ENCODE data around the gene CENPF. TPM values are rescaled to one million over a fixed set of nuclear protein-coding genes. Genes with fewer than 3 reads are reported as not detected.

The CENPF gene
- total RNA-seq, 1 donor from 2014 or later: 1.4 TPM

DNA sequence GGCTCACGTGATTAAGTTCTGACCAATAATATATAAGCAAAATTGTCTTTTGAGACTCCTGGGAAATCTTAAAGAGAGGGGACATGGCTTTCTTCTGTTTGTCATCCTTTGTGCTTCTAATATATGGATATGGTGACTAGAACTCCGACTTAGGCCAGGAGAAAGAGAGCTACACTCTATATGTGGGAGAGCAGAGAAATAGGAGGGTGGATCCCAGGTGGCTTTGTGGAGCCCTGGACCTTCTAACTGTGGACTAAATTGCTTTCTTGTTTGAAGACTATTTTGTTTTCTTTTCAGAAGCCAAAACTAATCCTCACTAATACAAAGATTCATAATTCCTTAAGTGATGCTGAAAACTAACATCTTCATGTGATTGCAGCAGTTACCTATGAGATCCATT lies 75.0 kb downstream of the CENPF start:
- DNase-seq (no peak), ATAC-seq (ENCODE audit: poor library complexity) (no peak)
- intact Hi-C loops (cut with DNase I): no loop called here

DNA sequence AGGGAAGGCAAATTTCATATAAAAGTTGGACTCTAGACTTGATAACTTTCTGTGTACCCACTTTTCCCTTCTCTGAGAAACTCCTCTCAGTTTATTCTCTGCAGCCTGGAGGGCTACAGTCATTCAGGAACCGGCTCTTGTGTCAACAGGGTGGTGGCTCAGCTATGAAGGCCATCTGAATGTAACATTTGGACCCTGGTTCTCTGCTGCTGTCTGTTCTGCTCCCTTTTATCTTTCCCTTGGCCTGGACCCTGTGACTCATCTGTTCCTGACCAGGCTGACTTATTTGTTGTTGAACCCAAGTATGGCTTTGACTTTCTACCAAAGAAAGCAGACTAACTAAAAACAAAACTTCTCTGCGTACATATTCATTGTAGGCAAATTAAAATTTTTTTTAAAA lies 75.4 kb downstream of the CENPF start:
- ATAC-seq (ENCODE audit: poor library complexity) (no peak), DNase-seq (no peak)
- intact Hi-C loops (cut with DNase I): no loop called here

DNA sequence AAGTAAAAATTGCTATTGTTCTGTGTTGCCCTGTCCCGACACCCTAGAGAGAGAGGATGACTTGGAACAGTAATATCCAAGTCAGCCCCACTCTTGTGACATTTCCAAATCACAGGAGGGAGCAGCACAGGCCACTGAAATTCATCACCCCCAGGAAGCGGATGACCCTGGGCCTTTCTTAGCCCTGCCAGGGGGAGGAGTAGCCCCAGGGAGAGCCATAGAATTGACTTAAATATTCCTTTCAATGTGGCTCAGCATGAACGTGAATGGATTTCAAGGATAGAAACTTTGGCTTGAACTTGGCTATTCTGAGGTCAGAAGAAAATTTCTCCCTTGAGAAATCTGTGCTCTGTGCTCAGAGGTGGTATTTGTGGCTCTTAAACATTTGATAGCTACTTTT lies 80.6 kb downstream of the CENPF start:
- DNase-seq (no peak), ATAC-seq (ENCODE audit: poor library complexity) (no peak)
- intact Hi-C loops (cut with DNase I): no loop called here

DNA sequence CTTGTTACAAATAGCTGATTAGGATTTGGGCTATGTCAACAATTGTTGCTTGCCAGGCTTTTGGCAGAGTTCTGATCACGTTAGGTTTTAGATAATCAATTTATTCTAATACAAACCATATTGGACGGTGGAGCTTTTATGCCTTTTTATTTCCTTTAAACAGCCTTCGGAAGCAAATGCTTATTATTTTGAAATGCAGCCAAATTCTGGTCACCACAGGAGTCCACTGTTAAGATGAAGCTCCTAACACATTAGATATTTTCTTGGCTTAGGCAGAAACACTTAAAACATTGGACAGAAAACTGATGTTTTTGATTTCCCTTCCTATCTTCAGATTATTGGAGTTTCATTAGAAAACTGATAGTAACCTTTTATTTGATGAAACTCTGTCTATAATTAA lies 82.9 kb downstream of the CENPF start:
- DNase-seq: no peak
- intact Hi-C loops (cut with DNase I): no loop called here
- no peak for ATAC-seq (ENCODE audit: poor library complexity)

DNA sequence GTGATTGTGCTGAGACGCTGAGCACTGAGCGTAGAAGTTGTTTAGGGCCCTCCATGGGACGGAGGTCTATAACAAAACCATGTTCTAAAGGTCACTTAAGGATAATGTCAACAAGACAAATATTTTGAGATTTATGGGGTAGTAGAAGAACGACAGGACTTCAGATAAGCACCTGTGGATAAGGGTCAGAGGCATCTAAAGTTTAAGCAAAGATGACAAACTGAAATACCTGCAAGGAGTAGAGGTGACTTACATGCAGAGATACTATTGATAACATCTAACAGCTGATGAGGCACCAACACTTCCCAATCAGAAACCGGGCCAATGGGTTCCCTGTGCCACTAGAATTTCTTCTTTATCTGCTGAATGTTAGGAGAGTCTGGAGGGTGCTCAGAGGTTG lies 83.5 kb downstream of the CENPF start:
- DNase-seq: no peak
- intact Hi-C loops (cut with DNase I): no loop called here
- ATAC-seq (ENCODE audit: poor library complexity): no peak

DNA sequence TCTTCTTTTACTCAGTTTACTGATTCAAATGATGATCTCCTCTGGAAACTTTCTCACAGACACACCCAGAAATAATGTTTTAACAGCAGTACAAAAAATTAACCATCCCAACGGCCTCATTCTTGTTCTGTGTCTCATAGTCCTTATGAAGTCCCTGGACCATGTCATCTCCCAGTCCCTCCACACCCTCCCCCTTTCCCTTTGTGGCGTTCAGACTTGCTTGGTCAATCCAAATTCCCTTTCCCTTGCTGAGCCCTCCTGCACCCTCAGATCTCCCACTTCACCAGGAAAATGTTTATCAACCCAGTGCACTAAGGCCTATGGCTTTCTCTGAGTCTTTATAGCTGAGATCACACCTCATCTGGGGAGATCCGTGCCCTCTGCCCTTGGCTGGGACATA lies 85.9 kb downstream of the CENPF start:
- intact Hi-C loops (cut with DNase I): no loop called here
- no peak for DNase-seq
- ATAC-seq (ENCODE audit: poor library complexity): no peak

DNA sequence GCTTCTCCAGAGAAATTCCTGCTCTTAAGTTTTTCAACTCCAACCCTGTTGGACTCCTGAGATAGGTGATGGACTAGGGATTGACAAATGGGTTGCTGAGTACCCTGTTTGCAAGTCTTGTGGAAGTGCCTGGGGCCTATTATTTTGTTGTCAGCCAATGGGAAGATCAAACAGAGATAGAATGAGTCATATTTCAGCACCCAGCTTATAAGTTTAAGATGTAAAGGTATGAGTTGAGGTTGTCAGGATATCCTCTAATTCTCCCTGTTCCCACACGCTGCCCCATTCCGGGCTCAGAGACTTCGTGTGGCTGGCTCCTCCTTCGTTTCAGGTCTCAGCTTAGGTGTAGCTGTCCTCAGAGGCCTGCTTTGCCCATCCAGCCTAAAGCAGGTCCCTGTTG lies 91.8 kb downstream of the CENPF start:
- intact Hi-C loops (cut with DNase I): no loop called here
- no peak for ATAC-seq (ENCODE audit: poor library complexity)

DNA sequence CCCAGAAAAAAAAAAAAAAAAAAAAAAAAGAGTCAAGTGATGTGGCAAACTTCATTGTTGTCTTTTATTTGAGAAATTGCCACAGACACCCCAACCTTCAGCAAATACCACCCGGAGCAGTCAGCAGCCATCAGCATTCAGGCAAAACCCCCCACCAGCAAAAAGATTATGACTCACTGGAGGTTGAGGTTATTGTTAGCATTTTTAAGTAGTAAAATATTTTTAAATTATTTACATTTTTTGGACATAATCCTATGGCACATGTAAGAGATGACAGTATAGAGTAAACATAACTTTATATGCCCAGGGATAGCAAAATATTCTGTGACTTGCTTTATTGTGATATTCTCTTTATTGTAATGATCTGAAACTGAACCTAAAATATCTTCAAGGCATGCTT lies 95.6 kb downstream of the CENPF start:
- ATAC-seq (ENCODE audit: poor library complexity): no peak
- intact Hi-C loops (cut with DNase I): no loop called here
- no peak for DNase-seq

More for the DNA sequence above, 91.8 kb downstream of the CENPF start:
- no peak for DNase-seq

DNA sequence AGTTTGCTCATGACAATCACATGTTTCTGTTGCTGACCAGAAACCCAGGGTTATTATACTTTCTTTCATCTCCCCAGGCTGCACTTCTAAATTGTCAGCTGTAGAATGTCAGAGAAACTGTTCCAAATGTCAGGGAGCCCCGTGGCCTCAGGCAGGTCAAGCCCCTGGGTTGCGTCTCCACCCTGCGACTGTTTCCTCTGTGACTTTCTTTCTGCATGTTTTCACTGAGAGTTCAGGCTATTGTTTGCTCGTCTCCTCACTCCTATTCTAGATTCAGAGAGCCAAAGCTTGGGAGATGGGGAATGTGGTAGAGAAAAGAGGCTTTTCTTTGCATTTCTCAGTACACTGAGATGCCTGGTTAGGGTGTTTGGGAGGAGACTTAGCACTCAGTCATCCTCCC lies 97.4 kb downstream of the CENPF start:
- intact Hi-C loops (cut with DNase I): no loop called here
- DNase-seq (no peak), ATAC-seq (ENCODE audit: poor library complexity) (no peak)

DNA sequence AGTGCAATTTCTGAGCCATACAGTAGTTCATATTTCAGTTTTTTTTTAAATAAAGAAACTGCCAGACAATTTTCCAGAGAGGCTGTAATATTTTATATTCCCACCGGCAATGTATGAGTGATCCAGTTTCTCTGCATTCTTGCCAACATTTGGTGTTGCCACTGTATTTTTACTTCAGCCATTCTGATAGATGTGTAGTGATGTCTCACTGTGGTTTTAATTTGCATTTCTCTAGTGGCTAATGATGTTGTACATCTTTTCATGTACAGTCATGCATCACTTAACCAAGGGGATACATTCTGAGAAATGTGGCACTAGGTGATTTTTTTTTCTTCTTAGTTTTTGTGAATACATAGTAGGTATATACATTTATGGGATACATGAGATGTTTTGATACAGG lies 99.6 kb downstream of the CENPF start:
- intact Hi-C loops (cut with DNase I): no loop called here

DNA sequence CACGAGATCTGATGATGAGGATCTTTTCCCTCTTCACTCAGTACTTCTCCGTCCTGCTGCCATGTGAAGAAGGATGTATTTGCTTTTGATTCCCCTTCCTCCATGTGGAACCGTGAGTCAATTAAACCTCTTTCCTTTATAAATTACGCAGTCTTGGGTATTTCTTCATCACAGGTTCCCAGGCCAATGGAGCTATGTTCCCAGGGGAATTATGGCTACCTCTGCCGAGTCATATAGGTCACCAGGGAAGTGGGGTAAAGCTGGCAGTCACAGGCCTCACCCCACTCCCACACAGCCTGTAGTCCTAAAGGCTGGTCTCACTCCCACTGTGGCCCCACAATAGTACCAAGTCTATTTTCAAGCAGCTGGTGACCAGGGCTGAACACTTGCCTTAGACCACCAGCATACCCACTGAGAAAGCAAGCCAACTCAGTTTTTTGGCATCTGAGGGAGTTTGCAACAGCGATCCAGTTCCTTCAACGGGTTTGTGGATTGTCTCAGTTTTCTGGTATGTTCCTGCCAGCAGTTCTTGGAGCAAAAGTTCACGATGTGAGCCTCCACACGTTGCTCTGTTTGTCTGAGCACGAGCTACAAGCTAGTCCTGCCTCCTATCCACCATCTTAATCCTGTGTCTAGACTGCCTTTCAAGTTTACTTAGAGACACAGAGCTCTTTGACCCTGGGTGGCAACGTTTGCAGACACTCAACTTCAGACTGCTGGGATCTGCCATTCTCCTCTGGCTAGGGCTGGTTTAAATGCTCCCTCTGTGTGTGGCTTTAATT lies 104.5 kb downstream of the CENPF start:
- intact Hi-C loops (cut with DNase I): no loop called here
- no peak for ATAC-seq (ENCODE audit: poor library complexity)
- DNase-seq: no peak

More for the DNA sequence above, 99.6 kb downstream of the CENPF start:
- no peak for ATAC-seq (ENCODE audit: poor library complexity)
- no peak for DNase-seq

DNA sequence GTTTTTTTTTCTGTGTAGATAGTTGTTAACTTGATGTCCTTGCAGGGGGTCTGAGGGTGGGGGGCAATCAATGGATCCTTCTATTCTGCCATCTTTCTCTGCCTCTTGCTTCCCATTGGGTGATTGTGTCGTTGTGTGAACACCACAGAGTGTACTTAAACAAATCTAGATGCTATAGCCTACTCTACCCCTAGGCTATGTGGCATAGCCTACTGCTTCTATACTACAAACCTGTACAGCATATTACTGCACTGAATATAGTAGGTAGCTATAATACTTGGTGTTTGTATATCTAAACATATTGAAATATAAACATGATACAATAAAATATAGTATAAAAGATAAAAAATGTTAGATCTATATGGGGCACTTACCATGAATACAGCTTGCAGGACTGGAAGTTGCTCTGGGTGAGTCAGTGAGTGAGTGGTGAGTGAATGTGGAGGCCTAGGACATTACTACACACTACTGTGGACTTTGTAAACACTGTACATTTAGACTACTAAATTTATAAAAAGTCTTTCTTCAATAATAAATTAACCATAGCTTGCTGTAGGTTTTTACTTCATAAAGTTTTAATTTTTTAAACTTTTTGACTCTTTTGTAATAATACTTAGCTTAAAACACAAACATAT lies 105.4 kb downstream of the CENPF start:
- DNase-seq (no peak), ATAC-seq (ENCODE audit: poor library complexity) (no peak)
- intact Hi-C loops (cut with DNase I): no loop called here

DNA sequence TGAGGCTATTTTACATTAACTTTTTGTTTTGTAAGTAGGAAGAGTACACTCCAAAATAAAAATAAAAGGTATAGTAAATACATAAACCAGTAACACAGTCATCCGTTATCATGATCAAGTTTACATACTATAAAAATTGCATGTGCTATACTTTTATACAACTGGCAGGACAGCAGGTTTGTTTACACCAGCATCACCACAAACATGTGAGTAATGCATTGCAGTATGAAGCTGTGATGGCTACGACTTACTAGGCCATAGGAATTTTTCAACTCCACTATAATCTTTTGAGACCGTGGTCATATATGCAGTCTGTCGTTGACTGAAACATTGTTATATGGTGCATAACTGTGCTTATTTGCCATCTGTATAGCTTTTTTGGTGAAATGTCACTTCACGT lies 106.2 kb downstream of the CENPF start:
- intact Hi-C loops (cut with DNase I): no loop called here
- no peak for DNase-seq

DNA sequence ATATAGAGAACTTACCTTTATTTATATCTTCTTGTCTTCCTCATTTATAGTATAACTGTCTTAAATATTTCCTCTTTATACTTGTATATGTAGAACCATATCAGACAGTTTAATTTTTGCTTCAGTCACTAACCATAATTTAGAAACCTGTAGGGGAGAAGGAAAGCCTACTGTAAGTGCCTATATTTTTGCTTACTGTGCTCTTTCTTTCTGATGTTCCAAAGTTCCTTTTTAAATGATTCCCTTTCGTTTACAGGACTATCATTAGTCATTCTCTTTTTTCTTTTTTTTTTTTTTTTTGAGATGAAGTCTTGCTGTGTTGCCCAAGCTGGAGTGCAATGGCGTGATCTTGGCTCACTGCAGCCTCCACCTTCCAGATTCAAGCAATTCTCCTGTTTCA lies 109.7 kb downstream of the CENPF start:
- intact Hi-C loops (cut with DNase I): no loop called here
- DNase-seq (no peak), ATAC-seq (ENCODE audit: poor library complexity) (no peak)

More for the DNA sequence above, 106.2 kb downstream of the CENPF start:
- ATAC-seq (ENCODE audit: poor library complexity): no peak

Other genes with a start within 250 kb of the CENPF start
- gene PTPN14, start 51.6 kb upstream of the CENPF start, total RNA-seq: 25.1 TPM

All from Right ventricle myocardium superior (tissue), 1 donor.